ENCODE measurements around the gene STMND1.

STMND1 gene

GRCh38 chr6:17165383-17165782 lies 63.5 kb downstream of the STMND1 start:
- no peak overlapping the region for H3K4me3 ChIP-seq (ENCODE audit: low read depth in 1 of 2, low read length in 2 of 2)
- no peak overlapping the region for H3K27ac ChIP-seq (ENCODE audit: low read length)
- peaks cover 0 to 5% of the 10 kb centered on the region in 2 donors for H3K4me1 ChIP-seq (ENCODE audit: control insufficient read depth in 1 of 2, insufficient read depth in 2 of 2, low read length in 2 of 2)
- H3K27me3 ChIP-seq (ENCODE audit: low read depth, low read length): no peaks in the 10 kb centered on the region
- no peaks in the 10 kb centered on the region for H3K9me3 ChIP-seq (ENCODE audit: control insufficient read depth in 1 of 2, low read length in 2 of 2)
- H3K36me3 ChIP-seq (ENCODE audit: control insufficient read depth in 1 of 2, insufficient read depth in 2 of 2, low read length in 2 of 2): no peaks in the 10 kb centered on the region

GRCh38 chr6:17167327-17167979 lies 65.6 kb downstream of the STMND1 start:
- H3K4me3 ChIP-seq (ENCODE audit: low read depth in 1 of 2, low read length in 2 of 2): no peak overlapping the region
- no peaks in the 10 kb centered on the region for H3K36me3 ChIP-seq (ENCODE audit: control insufficient read depth in 1 of 2, insufficient read depth in 2 of 2, low read length in 2 of 2)
- H3K9me3 ChIP-seq (ENCODE audit: control insufficient read depth in 1 of 2, low read length in 2 of 2): no peaks in the 10 kb centered on the region
- no peaks in the 10 kb centered on the region for H3K4me1 ChIP-seq (ENCODE audit: control insufficient read depth in 1 of 2, insufficient read depth in 2 of 2, low read length in 2 of 2)
- H3K27me3 ChIP-seq (ENCODE audit: low read depth, low read length): no peaks in the 10 kb centered on the region
- H3K27ac ChIP-seq (ENCODE audit: low read length): no peak overlapping the region

- H3K9me3 ChIP-seq (ENCODE audit: control insufficient read depth in 1 of 2, low read length in 2 of 2): no peaks in the 10 kb centered on the region
- H3K4me1 ChIP-seq (ENCODE audit: control insufficient read depth in 1 of 2, insufficient read depth in 2 of 2, low read length in 2 of 2): no peaks in the 10 kb centered on the region
- H3K36me3 ChIP-seq (ENCODE audit: control insufficient read depth in 1 of 2, insufficient read depth in 2 of 2, low read length in 2 of 2): no peaks in the 10 kb centered on the region
- H3K27me3 ChIP-seq (ENCODE audit: low read depth, low read length): no peaks in the 10 kb centered on the region
- no peak overlapping the region for H3K27ac ChIP-seq (ENCODE audit: low read length)
- no peak overlapping the region for H3K4me3 ChIP-seq (ENCODE audit: low read depth in 1 of 2, low read length in 2 of 2)
These were observed 67.4 kb downstream of the STMND1 start for GRCh38 chr6:17169291-17169690.

GRCh38 chr6:17169711-17170110 lies 67.9 kb downstream of the STMND1 start:
- Histone ChIP-seq H3K27ac (ENCODE audit: low read length) (no peak overlapping the region), H3K9me3 (ENCODE audit: control insufficient read depth in 1 of 2, low read length in 2 of 2) (no peaks in the 10 kb centered on the region), H3K4me3 (ENCODE audit: low read depth in 1 of 2, low read length in 2 of 2) (no peak overlapping the region), H3K4me1 (ENCODE audit: control insufficient read depth in 1 of 2, insufficient read depth in 2 of 2, low read length in 2 of 2) (no peaks in the 10 kb centered on the region), H3K27me3 (ENCODE audit: low read depth, low read length) (no peaks in the 10 kb centered on the region), H3K36me3 (ENCODE audit: control insufficient read depth in 1 of 2, insufficient read depth in 2 of 2, low read length in 2 of 2) (no peaks in the 10 kb centered on the region)

- Histone ChIP-seq H3K4me1 (ENCODE audit: control insufficient read depth in 1 of 2, insufficient read depth in 2 of 2, low read length in 2 of 2) (no peaks in the 10 kb centered on the region), H3K27me3 (ENCODE audit: low read depth, low read length) (no peaks in the 10 kb centered on the region), H3K9me3 (ENCODE audit: control insufficient read depth in 1 of 2, low read length in 2 of 2) (no peaks in the 10 kb centered on the region), H3K4me3 (ENCODE audit: low read depth in 1 of 2, low read length in 2 of 2) (no peak overlapping the region), H3K27ac (ENCODE audit: low read length) (no peak overlapping the region), H3K36me3 (ENCODE audit: control insufficient read depth in 1 of 2, insufficient read depth in 2 of 2, low read length in 2 of 2) (no peaks in the 10 kb centered on the region)
These were observed 71.1 kb downstream of the STMND1 start for GRCh38 chr6:17172836-17173470.

- Histone ChIP-seq H3K4me1 (ENCODE audit: control insufficient read depth in 1 of 2, insufficient read depth in 2 of 2, low read length in 2 of 2) (peaks cover 0 to 8% of the 10 kb centered on the region in 2 donors), H3K4me3 (ENCODE audit: low read depth in 1 of 2, low read length in 2 of 2) (no peak overlapping the region), H3K27me3 (ENCODE audit: low read depth, low read length) (no peaks in the 10 kb centered on the region), H3K27ac (ENCODE audit: low read length) (no peak overlapping the region), H3K9me3 (ENCODE audit: control insufficient read depth in 1 of 2, low read length in 2 of 2) (no peaks in the 10 kb centered on the region), H3K36me3 (ENCODE audit: control insufficient read depth in 1 of 2, insufficient read depth in 2 of 2, low read length in 2 of 2) (no peaks in the 10 kb centered on the region)
These were observed 76.5 kb downstream of the STMND1 start for GRCh38 chr6:17178326-17178725.

GRCh38 chr6:17178754-17179529 lies 77.1 kb downstream of the STMND1 start:
- Histone ChIP-seq H3K27ac (ENCODE audit: low read length) (no peak overlapping the region), H3K27me3 (ENCODE audit: low read depth, low read length) (no peaks in the 10 kb centered on the region), H3K36me3 (ENCODE audit: control insufficient read depth in 1 of 2, insufficient read depth in 2 of 2, low read length in 2 of 2) (no peaks in the 10 kb centered on the region), H3K4me1 (ENCODE audit: control insufficient read depth in 1 of 2, insufficient read depth in 2 of 2, low read length in 2 of 2) (peaks cover 0 to 8% of the 10 kb centered on the region in 2 donors), H3K4me3 (ENCODE audit: low read depth in 1 of 2, low read length in 2 of 2) (no peak overlapping the region), H3K9me3 (ENCODE audit: control insufficient read depth in 1 of 2, low read length in 2 of 2) (no peaks in the 10 kb centered on the region)

GRCh38 chr6:17179530-17180073 lies 77.8 kb downstream of the STMND1 start:
- H3K4me1 ChIP-seq (ENCODE audit: control insufficient read depth in 1 of 2, insufficient read depth in 2 of 2, low read length in 2 of 2): peaks cover 0 to 8% of the 10 kb centered on the region in 2 donors
- H3K4me3 ChIP-seq (ENCODE audit: low read depth in 1 of 2, low read length in 2 of 2): no peak overlapping the region
- H3K9me3 ChIP-seq (ENCODE audit: control insufficient read depth in 1 of 2, low read length in 2 of 2): no peaks in the 10 kb centered on the region
- no peaks in the 10 kb centered on the region for H3K36me3 ChIP-seq (ENCODE audit: control insufficient read depth in 1 of 2, insufficient read depth in 2 of 2, low read length in 2 of 2)
- no peak overlapping the region for H3K27ac ChIP-seq (ENCODE audit: low read length)
- H3K27me3 ChIP-seq (ENCODE audit: low read depth, low read length): no peaks in the 10 kb centered on the region
